ENCODE results near the gene AMBRA1.

DNA sequence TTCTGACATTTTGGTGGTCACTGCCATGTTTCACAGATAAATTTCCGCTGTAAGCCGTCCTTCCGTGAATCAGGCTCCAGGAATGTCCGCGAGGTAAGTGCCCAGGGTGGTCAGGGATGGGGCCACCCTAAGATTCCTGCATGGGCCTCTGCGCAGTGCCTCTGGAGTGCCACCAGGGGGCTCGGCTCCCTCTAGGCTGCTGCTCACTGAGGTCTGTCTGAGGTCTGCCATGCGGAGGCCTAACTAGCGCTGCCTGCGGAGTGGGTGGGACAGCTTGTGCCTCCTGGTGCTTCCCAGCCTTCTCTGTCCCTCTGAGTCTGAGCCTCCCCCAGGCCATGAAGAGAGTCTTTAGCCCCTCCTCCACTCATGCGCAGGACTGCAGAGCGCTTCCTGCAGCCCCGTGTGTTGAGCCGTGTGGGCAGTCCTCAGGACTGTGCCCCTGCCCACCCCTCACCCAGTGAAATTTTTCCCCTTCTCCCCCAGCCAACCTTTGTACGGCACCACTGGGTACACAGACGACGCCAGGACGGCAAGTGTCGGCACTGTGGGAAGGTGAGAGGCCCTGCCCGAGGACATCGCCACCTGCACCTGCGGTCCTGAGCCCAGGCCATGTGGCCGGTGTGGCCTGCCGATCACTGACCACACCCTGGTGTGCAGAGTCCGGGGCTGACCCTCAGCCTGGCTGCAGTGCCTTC, 224.2 kb downstream of the AMBRA1 start:
- TF ChIP-seq, protein P1, sequence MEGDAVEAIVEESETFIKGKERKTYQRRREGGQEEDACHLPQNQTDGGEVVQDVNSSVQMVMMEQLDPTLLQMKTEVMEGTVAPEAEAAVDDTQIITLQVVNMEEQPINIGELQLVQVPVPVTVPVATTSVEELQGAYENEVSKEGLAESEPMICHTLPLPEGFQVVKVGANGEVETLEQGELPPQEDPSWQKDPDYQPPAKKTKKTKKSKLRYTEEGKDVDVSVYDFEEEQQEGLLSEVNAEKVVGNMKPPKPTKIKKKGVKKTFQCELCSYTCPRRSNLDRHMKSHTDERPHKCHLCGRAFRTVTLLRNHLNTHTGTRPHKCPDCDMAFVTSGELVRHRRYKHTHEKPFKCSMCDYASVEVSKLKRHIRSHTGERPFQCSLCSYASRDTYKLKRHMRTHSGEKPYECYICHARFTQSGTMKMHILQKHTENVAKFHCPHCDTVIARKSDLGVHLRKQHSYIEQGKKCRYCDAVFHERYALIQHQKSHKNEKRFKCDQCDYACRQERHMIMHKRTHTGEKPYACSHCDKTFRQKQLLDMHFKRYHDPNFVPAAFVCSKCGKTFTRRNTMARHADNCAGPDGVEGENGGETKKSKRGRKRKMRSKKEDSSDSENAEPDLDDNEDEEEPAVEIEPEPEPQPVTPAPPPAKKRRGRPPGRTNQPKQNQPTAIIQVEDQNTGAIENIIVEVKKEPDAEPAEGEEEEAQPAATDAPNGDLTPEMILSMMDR (conservative IDR thresholded peaks at IDR 0.05 in 1 of 2, IDR thresholded peaks at IDR 0.05 in 1 of 2; ENCODE audit: extremely low read depth in 1 of 2, insufficient read depth in 1 of 2, low read depth in 1 of 2, low read length in 2 of 2) = peak; percentile 82 to 84
- TF ChIP-seq EZH2 (IDR thresholded peaks at IDR 0.05; ENCODE audit: borderline replicate concordance, low read length) = no peak
